Measurements from ENCODE around the gene AHNAK.
A peak's percentile ranks its signal among the peaks of the same experiment; 100 is the strongest.

Gene AHNAK

DNA sequence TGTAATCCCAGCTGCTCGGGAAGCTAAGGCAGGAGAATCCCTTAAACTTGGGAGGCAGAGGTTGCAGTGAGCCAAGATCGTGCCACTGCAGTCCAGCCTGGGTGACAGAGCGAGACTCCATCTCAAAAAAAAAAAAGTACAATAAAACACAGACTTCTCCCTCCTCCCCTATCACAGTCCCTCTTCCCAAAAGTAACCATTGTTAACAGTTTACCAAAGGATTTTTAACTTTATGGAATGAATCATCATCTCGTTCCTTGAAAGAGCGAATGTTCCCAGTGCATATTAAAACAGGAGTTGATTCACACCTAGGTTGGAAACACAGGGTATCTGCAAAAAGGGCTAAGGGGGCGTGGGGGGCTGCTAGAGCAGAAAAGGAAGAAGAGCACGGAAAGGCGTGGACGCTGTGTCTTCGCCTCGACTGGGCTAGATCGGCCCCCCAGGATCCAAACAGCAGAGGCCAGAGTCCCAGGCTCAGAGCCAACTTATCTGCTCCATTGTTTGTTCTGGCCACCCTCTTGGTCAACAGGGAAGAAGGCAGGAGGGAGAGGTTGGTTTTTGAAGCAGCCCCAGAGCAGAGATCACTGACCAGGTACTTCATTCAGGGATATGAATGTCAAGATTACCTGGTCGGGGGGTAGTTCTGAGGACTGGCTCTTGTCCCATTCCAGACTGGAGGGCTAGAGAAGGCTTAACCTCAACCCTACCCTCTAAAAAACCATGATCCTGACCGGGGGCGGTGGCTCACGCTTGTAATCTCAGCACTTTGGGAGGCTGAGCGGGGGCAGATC, 2.1 kb upstream of the AHNAK start:
- no peak for DNase-seq

DNA sequence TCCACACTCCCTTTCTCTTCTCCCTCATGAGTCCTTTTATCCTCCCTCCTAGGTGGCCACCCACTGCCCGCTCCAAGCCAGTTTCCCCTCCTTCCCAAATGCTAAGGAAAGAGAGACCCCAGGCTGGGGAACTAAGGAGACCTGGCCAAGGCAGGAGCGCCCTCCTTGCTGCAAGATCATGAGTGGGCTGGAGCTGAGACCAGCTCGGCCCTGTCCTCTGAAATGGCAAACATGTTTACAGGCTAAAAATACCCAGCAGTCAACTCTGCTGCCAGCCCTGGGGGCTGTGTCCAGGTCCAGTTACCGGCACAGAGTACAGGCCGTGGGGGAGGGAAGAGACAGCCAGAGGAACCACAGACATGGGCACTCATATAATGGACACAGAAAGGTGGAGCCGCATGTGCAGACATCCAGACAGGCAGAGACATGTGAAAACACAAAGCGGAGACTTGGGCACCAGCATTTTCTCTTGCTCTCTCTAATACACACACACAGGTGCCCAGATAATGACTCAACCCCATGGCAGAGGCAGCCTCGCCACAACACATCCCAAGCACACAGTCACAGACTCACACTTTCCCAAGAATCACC, 1.2 kb upstream of the AHNAK start:
- DNase-seq, result no peak

DNA sequence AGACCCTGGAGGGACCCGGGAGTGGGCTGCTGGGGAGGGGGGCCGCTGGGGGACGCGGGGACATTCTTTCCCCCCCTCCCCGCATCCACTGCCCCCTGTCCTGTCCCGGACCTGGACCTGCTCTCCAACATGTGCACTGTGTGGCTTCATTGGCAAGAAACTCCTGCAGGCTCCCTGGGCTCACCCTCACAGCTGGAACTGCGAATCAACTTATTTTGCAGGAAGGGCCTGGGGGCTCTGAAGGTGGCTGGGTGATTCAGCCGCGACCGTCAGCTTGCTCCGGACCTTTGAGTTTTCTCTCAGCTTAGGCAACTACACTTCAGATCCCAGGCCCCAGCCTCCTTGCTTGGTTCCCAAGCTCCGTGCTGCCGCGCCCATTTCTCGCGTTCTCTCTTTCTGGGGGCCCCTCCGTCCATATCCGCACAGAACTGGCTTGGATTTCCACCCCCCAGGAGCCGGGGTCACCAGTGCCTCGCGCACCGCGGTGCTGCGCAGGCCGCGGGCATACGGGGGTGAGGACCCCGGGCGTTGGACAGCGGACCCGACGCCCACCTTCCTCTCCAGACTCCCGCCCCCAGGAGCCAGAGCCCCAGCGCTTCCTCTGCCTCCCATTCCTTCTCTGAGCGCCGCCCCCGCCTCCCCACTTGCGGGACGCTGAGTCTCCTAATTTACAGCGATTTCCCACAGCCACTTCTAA, 471 bp upstream of the AHNAK start:
- DNase-seq, result no peak

DNA sequence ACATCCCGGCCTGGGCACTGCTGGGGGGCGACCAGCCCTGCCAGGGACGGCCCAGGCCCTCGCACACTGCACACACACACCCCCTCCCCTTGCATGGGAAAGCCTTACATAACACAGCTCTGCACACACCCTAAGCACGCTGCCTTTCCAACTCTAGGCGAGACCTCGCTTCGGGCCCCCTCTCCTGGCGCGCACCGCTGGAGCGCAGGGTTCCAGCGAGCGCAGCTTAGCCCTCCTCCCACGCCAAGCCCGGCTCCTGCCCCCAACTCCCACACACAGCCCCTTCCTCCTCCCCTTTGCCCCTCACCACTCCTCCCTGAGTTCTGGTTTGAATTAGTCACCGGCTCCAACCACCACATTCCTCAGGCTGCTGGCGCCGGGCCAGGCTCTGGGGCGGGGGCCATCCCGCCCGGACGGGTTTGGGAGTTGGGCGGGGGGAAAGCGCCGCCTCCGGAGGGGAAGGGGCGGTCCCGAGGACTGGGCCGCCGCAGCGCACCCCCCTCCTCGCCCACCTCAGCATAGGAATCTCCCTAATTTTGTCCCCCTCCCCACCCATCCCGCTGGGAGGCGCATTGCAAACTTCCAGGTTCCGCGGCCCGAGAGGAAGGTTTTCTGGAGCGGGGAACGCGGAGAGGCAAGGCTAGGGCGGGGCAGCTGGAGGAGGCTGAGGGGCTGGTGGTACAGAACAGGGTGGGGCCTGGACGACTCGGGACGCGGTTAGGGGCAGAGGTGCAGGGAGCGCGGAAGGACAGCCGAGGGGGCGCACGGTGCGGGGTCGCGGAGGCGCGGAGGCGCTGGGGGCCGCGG, 966 bp downstream of the AHNAK start:
- no peak for DNase-seq

DNA sequence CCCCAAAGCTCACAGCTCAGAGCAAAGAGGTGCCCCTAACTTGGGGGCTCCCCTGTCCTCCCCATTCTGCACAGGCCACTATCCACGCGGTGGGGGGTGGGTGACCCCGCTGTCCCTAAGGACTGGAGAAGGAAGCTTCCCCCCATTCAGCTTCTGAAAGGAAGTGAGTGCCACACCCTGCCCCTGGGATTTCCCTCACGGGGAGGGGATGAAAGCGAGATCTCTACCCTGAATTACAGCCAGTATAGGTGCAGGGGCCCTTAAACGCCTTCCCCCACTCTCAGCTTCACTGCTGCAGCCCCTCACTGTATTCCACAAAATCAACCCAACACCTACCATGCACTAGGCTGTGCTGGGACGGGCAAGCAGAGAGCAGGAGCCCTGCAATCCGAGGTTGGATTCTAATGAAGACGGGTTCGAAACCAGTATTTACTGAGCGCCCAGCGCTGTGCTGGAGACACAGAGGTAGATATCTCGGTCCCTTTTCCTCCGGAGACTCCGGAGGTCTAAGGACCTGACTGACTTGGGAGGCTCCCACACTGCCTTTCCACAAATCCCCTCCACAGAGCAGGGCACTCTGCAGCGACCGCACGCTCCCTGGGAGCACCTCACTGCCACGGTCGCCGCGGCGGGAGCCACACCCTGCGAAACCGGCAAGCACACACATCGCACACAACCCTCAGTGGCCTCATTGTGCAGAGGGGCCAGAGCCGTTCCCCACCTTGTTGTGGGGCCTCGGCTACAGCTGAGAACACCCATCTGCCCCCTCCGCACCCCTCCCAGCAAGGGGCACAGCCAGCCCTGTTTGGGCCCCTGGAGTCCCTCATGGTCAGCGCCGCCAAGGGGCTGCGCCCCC, 1.8 kb downstream of the AHNAK start:
- no peak for DNase-seq

DNA sequence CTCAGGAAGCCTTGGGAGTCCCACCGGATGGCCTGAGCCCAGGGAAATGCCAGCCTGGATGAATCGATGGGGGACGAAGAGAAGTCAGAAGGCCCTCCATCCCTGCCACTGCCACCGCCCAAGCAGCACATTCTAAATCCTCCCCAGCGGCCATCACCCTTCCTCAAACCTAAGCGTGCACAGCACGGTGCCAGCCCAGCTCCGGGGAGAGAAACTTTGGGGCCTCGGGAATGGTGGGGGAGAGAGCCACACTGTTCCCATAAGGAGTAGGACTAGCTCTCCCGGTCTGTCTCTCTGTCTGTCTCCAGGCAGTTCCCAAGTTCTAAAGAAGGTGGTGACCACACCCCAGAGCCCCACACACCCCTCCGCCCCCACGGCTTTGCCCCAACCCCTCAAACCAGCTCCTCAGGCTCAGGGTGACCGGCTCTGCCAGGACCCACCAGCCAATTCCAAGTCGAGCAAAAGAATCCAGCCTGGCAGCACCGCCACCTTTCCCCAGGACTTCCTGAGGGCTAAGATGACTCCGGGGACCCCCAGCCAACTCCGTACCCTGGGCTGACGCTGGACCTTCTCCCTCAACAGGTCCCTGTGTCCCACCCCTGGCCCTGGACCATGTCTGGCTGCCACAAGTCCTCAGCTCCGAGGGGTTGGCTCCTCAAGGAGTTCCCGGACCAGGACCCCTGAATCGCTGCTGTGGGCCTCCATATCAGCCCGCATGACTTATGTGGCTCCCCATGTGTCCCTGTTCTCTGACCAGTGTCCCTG, 2.7 kb downstream of the AHNAK start:
- no peak for DNase-seq

DNA sequence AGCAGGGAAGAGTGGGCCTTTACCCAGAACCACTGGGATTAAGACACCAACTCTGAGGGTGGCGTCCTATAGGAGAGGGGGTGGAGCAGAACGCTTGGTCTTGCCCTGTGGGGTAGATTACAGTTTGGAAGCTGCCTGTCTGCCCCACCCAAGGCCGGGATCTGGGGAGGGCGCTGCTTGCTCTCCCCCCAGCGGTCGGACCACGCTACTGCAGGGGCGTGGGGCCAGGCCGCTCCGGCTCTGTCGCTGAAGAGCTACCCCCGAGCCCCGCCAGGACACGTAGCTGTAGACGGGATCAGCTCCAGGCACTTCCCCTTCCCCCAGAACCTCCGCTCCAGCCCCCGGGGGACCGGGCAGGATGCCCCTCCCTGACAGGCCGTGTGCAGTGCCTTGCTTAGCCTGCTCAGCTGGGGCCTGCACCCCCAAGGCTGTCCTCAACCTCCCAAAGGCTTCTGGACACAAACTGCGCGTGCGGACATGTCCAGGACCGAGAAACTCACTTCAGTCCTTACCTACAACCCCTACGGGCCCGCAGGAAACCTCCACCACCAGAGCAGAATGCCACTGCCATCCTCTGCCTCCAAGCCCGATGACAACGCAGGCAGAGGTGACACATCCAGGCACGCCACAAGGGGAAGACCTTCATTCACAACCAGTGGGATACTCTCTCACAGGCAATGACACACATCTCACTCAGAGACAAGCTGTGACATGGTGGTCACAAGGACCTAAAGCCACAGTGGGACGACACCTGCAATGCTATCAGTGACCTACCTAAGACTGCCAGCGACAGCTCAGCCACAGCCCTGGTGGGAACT, 3.6 kb downstream of the AHNAK start:
- no peak for DNase-seq

DNA sequence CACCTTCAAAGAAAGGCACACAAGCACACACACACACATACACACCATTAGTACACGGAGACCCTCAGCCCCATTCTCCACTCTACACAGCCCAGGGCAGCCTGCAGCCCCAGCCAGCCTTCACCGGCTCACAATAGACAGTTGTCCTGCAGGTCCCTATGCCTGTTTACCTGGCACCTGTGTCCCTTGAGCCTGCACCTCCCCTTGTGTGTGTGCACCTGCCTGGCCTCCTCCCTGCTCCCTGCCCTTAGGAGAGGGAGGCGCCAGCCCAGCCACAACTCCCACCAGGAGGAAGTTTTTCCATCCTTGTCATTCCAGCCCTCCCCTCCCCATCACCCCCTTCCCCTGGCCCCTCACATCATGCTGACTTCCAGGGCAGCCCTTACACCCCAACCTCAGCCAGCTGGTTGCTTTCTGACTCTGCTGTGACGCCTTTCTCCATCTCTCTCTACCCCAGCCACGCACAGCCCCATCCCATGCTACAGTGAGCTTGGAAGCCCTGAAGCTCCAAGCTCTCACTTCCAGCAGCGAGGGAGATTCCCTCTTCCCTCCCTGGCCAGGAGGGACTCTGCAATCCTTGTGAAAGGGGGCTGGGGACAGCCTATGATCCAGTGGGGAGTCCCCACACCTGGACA, 4.4 kb downstream of the AHNAK start:
- no peak for DNase-seq

DNA sequence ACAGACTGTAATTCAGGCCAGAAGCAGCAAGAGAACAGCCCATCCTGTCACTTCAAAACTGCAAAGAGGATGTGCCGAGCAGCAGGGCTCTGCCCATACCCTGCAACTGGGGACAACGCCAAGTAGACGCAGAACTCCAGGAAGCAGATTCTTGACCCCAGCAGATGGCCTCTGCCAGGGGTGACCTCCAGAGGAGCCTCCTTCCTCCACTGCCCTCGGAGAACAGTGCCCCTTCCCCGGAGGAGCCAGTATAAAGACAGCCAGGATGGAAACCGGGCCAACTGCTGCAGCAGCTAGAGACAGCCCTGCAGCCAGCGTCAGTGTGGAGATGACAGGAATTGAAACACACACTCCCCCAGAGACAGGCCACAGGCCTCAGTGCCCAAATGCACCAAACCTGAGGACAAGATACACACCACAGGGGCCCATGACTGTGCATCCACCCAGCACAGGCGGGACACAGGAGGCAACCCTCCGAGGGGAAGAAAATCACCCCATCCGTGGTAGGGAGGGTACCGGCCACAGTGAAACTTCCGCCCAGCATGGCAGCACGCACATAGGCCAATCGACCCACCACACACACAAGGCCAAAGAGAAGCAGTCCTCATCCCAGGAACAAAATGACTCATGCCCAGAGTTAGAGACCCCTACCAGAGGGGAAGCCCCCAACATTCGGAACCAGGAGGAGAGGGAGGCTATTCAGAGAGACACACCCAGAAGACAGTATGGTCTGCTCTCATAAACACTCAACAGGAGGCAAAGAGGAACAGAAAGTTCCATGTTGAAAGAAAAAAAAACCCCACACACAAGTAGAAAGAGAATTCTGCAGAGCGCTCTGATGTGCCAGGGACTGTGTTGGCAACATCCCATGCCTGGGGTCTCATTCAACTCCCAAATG, 5.6 kb downstream of the AHNAK start:
- DNase-seq, result no peak

DNA sequence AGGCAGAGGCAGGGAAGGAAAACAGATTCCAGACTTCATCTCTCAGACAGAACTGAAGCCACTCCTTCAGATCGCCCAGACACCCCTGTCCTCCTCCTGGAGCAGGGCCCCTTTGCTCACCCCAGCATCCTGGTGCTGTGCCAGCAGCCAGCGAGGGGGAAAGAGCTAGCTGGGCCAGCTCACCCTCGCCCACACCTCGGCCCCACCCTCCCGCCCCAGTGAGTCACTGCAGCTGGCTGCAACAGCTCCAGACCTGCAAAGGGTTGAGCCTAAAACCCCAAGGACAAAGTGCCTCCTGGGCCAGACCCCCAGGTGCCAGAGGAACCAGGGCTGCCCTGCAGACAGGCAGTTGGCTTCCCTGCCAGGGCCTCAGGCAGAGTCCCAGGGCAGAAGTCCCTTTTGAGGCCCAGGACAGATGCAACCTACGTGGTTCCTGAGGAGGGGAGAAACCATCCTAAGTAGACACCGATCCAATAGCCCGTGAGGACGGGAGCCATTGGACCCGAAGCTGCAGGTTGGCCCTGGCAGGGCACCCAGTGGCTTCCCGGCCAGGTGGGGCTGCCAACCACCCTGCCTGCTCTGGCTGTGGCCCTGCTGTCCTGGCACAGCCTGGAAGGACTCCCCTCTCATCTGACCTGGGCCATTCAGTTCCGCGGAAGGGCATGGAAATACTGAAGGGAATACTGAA, 7.2 kb downstream of the AHNAK start:
- DNase-seq, result no peak

DNA sequence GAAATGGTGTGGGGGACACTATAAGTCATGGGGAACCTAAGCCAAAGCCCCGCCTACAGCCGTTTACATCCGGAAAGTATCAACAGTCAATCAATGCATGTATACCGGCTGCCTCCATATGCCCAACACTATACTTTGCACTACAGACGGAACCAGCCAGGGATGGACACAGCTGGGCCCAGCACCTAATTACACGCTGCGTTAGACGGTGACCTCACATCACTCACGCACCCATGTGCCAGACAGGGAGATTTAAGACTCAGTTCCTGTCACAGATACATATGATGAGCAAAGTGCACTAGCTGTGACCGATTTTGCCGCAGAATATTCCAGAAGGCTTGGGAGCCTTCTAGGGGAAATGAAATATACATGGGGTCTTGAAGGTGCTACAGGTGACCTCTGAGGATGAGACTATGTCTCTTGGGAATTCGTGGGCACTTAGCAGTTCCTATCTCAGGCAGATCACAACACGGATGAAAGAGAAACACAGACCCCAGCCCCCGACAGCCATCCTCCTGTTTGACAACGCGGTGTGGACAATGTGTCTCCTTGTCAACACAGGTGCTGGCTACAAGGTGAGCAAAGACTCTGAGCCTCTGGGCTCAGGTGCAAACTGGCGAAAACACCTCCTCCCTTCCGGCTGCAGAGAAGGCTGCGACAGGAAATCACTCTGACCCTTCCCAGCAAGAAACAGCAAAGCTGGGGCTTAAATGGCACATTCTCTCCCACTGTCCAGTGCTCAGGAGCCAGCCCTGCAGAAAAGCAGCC, 8.0 kb downstream of the AHNAK start:
- DNase-seq, result no peak

DNA sequence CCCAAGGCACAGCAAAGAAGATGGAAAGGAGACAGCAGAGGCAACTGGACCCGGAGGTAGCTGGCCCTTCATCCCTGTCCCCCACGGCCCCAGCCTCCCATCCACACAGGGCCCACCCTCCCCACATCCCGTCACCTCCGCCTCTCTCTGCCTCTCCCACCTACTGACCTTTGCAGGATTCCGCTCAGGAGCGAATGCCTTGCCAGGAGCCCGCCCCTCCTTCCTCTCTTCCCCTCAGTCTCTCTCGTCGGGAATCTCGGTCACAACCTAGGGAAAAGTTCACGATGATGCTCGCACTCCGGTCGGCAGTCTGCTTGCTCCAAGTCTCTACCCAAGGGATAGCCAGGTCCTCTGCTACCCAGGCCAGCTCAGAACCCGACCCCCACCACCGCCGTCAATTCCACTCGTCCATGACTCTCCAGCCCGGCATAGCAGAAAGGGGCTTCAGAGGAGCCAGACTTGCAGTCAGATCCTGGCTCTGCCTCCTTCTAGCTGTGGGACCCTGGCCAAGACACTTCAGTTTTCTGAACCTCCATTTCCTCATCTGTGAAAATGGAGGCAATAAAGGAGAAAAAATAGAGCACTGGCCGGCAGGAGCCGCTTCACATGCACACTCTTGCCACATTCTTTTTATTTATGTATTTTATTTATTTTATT, 10.2 kb downstream of the AHNAK start:
- peak; percentile 68 for DNase-seq

DNA sequence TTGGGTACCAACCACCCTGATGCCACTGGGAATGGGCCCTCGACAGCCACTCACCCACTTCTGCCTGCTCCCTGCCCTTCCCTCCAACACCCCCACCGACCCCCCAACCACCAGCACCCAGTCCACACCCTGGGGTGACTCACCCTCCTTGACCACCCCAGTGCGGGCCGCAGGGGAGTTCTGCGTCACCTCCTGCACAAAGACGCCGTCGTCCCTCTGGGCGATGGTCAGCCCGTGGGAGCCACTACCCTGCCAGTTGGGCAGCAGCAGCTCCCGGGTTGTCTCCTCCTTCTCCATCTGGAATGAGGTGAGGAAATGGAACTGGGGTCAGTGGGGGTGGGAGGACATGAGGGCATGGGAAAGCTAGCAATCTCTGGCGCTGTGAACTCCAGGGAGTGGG, 10.8 kb downstream of the AHNAK start:
- no peak for DNase-seq

DNA sequence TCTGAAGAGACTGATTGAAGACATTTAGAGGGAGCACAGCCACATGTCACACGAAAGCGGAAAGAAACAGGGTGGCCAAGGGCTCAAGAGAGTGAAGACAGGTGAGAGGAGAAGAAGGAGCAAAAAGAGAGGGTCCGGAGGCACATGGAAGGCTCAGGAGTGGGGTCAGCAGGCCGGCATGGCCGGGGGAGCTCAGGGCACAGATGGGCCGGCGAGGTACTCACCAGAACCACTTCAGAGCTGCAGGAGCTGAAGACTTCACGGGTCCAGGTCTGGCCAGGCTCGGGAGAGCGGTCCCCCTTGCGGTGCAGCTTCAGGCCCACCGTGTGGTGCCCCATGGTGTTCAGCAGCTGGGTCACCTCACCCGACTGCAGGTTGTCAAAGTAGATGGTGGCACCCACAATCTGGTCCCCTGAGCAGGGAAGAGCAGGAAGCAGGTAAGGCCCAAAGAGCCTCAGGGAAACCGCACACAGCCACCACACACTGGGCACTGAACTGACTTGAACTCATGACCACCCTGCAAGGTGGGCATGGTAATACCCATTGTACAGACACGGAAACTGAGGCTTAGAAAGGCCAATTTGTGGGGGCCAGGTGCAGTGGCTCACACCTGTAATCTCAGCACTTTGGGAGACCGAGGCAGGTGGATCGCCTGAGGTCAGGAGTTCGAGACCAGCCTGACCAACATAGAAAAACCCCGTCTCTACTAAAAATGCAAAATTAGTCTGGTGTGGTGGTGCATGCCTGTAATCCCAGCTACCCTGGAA, 11.6 kb downstream of the AHNAK start:
- no peak for DNase-seq

DNA sequence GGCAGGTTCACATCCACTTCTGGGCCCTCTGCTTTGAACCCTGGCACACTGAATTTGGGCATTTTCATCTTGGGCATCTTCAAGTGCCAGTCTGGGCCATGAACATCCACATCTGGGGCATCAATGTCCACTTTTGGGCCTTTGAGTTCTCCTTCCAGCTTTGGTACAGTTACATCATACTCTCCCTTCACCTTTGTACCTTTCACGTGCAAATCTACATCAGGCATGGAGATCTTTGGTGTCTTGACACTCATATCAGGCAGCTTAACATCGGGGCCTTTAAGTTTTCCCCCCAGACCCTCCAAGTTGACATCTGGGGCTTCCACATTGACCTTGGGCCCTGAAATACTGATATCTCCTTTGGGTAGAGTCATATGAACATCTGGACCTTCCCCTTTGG, 14.5 kb downstream of the AHNAK start:
- DNase-seq, result no peak

DNA sequence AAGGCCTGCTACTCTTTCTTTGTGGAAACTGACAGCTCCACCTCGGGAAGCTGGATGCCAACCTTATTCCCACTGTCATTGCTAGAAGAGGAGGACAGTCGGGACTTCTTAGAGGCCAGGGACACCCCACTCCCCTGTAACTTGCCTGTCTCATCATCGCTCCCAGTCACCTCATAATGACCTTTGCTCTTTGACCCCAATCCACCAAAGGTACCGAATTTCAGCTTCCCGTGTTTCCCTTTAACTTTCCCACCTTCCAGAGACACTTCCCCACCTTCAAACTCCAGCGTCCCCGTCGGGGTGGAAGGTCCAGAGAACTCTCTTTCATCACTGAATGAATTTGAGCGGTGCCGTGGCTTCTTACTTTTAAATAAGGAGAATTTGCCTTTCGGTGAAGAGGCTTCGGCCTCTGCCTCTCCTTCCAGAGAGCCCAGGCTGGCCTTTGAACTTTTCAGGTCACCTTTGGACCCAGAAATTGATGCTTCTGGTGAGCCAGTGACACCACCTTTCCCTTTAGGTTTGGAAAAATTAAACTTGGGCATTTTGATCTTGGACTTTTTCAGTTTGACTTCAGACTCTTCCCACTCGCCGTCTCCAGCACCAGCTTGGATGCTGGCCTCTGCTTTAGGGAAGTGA, 29.8 kb downstream of the AHNAK start:
- DNase-seq, result no peak
